CD4-positive, alpha-beta T cell treated with Interleukin-12 subunit alpha and Interleukin-12 subunit beta, for 1 hour (primary cell): ENCODE measurements around the gene MAD1L1.

Source experiments
- DNase-seq: peaks from one replicate; pipeline ENCODE4 v3.0.0-alpha.2; 2020

The MAD1L1 gene

GRCh38 chr7:2257651-2258050 lies 24.9 kb upstream of the MAD1L1 start:
- no peak for DNase-seq

GRCh38 chr7:2257046-2257551 lies 24.4 kb upstream of the MAD1L1 start:
- DNase-seq = no peak

GRCh38 chr7:2256306-2257045 lies 23.7 kb upstream of the MAD1L1 start:
- no peak for DNase-seq

- DNase-seq = no peak
Observed at GRCh38 chr7:2255145-2256139, 22.7 kb upstream of the MAD1L1 start.

GRCh38 chr7:2254429-2255144 lies 21.8 kb upstream of the MAD1L1 start:
- no peak for DNase-seq

GRCh38 chr7:2253525-2254244 lies 20.9 kb upstream of the MAD1L1 start:
- no peak for DNase-seq

- no peak for DNase-seq
Observed at GRCh38 chr7:2253021-2253420, 20.3 kb upstream of the MAD1L1 start.

- no peak for DNase-seq
Observed at GRCh38 chr7:2251841-2252771, 19.4 kb upstream of the MAD1L1 start.

- no peak for DNase-seq
Observed at GRCh38 chr7:2251381-2251780, 18.6 kb upstream of the MAD1L1 start.

- DNase-seq = no peak
Observed at GRCh38 chr7:2249744-2250323, 17.1 kb upstream of the MAD1L1 start.

GRCh38 chr7:2248984-2249694 lies 16.4 kb upstream of the MAD1L1 start:
- DNase-seq = peak; percentile 21

- DNase-seq = no peak
Observed at GRCh38 chr7:2247141-2247995, 14.6 kb upstream of the MAD1L1 start.

- no peak for DNase-seq
Observed at GRCh38 chr7:2245883-2246675, 13.3 kb upstream of the MAD1L1 start.

- no peak for DNase-seq
Observed at GRCh38 chr7:2244404-2244995, 11.8 kb upstream of the MAD1L1 start.

- DNase-seq = no peak
Observed at GRCh38 chr7:2243458-2243857, 10.7 kb upstream of the MAD1L1 start.

- peak; percentile 17 for DNase-seq
Observed at GRCh38 chr7:2242541-2243429, 10.0 kb upstream of the MAD1L1 start.
